ENCODE measurements around the gene SEC14L3. TPM values are rescaled to one million over a fixed set of nuclear protein-coding genes. Genes with fewer than 3 reads are reported as not detected.

Gene SEC14L3
- total RNA-seq, 1 experiment from 2014 or later: not detected

GRCh38 chr22:30438559-30438958 is 33.3 kb downstream of the SEC14L3 start:
- H3K36me3 Mint-ChIP-seq (ENCODE audit: insufficient read depth, unreplicated experiment): no peaks in the 10 kb centered on the region
- POLR2A ChIA-PET: no interaction called here
- CTCF ChIA-PET: interaction anchor here (0.6 kb wide), 1 partner anchor 41 kb away, joined by 3 read pairs; no protein-coding TSS in a partner anchor
- Histone ChIP-seq H3K36me3 (ENCODE audit: control insufficient read depth, insufficient read depth, low read length) (no peaks in the 10 kb centered on the region), H3K27me3 (replicated peaks; ENCODE audit: control insufficient read depth, insufficient read depth, low read length) (no peaks in the 10 kb centered on the region), H3K4me1 (peaks cover 6% of the 10 kb centered on the region), H3K9me3 (0 out of 2 replicates have a peak, but pooled peaks cover 4% of the 10 kb centered on the region), H3K4me3 (ENCODE audit: low read depth, low read length) (no peak overlapping the region)
- no peaks in the 10 kb centered on the region for H3K27me3 Mint-ChIP-seq (ENCODE audit: insufficient read depth, unreplicated experiment)
- no peaks in the 10 kb centered on the region for H3K9me3 Mint-ChIP-seq (ENCODE audit: unreplicated experiment)
- TF ChIP-seq CTCF (IDR thresholded peaks at IDR 0.05; ENCODE audit: insufficient read depth in 1 of 2, low read depth in 1 of 2, low read length in 1 of 2, severe bottlenecking in 1 of 2, unreplicated experiment in 1 of 2): no peak
- H3K27ac Mint-ChIP-seq (ENCODE audit: unreplicated experiment): no peak overlapping the region
- H3K4me3 Mint-ChIP-seq (ENCODE audit: unreplicated experiment): no peak overlapping the region
- H3K4me1 Mint-ChIP-seq (ENCODE audit: low read depth, unreplicated experiment): peaks cover 7% of the 10 kb centered on the region
- no peak for DNase-seq
- no TSS peak for BruUV-seq (replicated peaks)
- intact Hi-C loops (cut with micrococcal nuclease; ENCODE audit: unreplicated experiment): no loop called here

- BruUV-seq (replicated peaks): no TSS peak
- H3K27me3 Mint-ChIP-seq (ENCODE audit: insufficient read depth, unreplicated experiment): no peaks in the 10 kb centered on the region
- H3K27ac Mint-ChIP-seq (ENCODE audit: unreplicated experiment): peak overlapping the region; percentile 56
- H3K9me3 ChIP-seq: 0 out of 2 replicates have a peak, but pooled peaks cover 4% of the 10 kb centered on the region
- H3K4me1 ChIP-seq: peaks cover 13% of the 10 kb centered on the region
- no peak for DNase-seq
- no peaks in the 10 kb centered on the region for H3K36me3 Mint-ChIP-seq (ENCODE audit: insufficient read depth, unreplicated experiment)
- no peak overlapping the region for H3K4me3 ChIP-seq (ENCODE audit: low read depth, low read length)
- ChIA-PET POLR2A (no interaction called here), CTCF (no interaction called here)
- H3K36me3 ChIP-seq (ENCODE audit: control insufficient read depth, insufficient read depth, low read length): no peaks in the 10 kb centered on the region
- intact Hi-C loops (cut with micrococcal nuclease; ENCODE audit: unreplicated experiment): no loop called here
- no peak for TF ChIP-seq CTCF (IDR thresholded peaks at IDR 0.05; ENCODE audit: insufficient read depth in 1 of 2, low read depth in 1 of 2, low read length in 1 of 2, severe bottlenecking in 1 of 2, unreplicated experiment in 1 of 2)
- H3K4me3 Mint-ChIP-seq (ENCODE audit: unreplicated experiment): no peak overlapping the region
- H3K9me3 Mint-ChIP-seq (ENCODE audit: unreplicated experiment): no peaks in the 10 kb centered on the region
- peaks cover 14% of the 10 kb centered on the region for H3K4me1 Mint-ChIP-seq (ENCODE audit: low read depth, unreplicated experiment)
- no peaks in the 10 kb centered on the region for H3K27me3 ChIP-seq (replicated peaks; ENCODE audit: control insufficient read depth, insufficient read depth, low read length)
Observed at GRCh38 chr22:30436196-30436595, 35.6 kb downstream of the SEC14L3 start.

- no TSS peak for BruUV-seq (replicated peaks)
- Histone ChIP-seq H3K36me3 (ENCODE audit: control insufficient read depth, insufficient read depth, low read length) (no peaks in the 10 kb centered on the region), H3K9me3 (0 out of 2 replicates have a peak, but pooled peaks cover 4% of the 10 kb centered on the region), H3K4me1 (peaks cover 13% of the 10 kb centered on the region), H3K27me3 (replicated peaks; ENCODE audit: control insufficient read depth, insufficient read depth, low read length) (no peaks in the 10 kb centered on the region), H3K4me3 (ENCODE audit: low read depth, low read length) (no peak overlapping the region)
- POLR2A ChIA-PET: no interaction called here
- no peaks in the 10 kb centered on the region for H3K36me3 Mint-ChIP-seq (ENCODE audit: insufficient read depth, unreplicated experiment)
- intact Hi-C loops (cut with micrococcal nuclease; ENCODE audit: unreplicated experiment): no loop called here
- CTCF ChIA-PET: no interaction called here
- no peaks in the 10 kb centered on the region for H3K9me3 Mint-ChIP-seq (ENCODE audit: unreplicated experiment)
- no peak for TF ChIP-seq CTCF (IDR thresholded peaks at IDR 0.05; ENCODE audit: insufficient read depth in 1 of 2, low read depth in 1 of 2, low read length in 1 of 2, severe bottlenecking in 1 of 2, unreplicated experiment in 1 of 2)
- no peak overlapping the region for H3K4me3 Mint-ChIP-seq (ENCODE audit: unreplicated experiment)
- H3K27me3 Mint-ChIP-seq (ENCODE audit: insufficient read depth, unreplicated experiment): no peaks in the 10 kb centered on the region
- no peak for DNase-seq
- peaks cover 14% of the 10 kb centered on the region for H3K4me1 Mint-ChIP-seq (ENCODE audit: low read depth, unreplicated experiment)
- peak overlapping the region; percentile 56 for H3K27ac Mint-ChIP-seq (ENCODE audit: unreplicated experiment)
Observed at GRCh38 chr22:30435674-30436126, 36.1 kb downstream of the SEC14L3 start.
